ENCODE results near the gene RARRES2.

The RARRES2 gene

GRCh38 chr7:150358988-150359621, 17.7 kb upstream of the RARRES2 start:
- no peak for ATAC-seq
- TF ChIP-seq CSDC2 (CRISPR knock-in tag; IDR thresholded peaks at IDR 0.05) (no peak), GLIS3 (CRISPR knock-in tag; IDR thresholded peaks at IDR 0.05) (no peak), ZNF8 (CRISPR knock-in tag; IDR thresholded peaks at IDR 0.05) (no peak), SNAI2 (CRISPR knock-in tag; IDR thresholded peaks at IDR 0.05) (no peak), ZFP3 (CRISPR knock-in tag; IDR thresholded peaks at IDR 0.05) (no peak), ARNTL (CRISPR knock-in tag; IDR thresholded peaks at IDR 0.05; ENCODE audit: borderline replicate concordance, low read depth) (no peak), PATZ1 (CRISPR knock-in tag; IDR thresholded peaks at IDR 0.05; ENCODE audit: borderline replicate concordance) (no peak)

- TF ChIP-seq TOX (CRISPR knock-in tag; IDR thresholded peaks at IDR 0.05; ENCODE audit: borderline replicate concordance) (no peak), RARB (CRISPR knock-in tag; IDR thresholded peaks at IDR 0.05) (no peak), ISL1 (CRISPR knock-in tag; IDR thresholded peaks at IDR 0.05) (no peak), PATZ1 (CRISPR knock-in tag; IDR thresholded peaks at IDR 0.05; ENCODE audit: borderline replicate concordance) (no peak), OSR1 (CRISPR knock-in tag; IDR thresholded peaks at IDR 0.05) (no peak)
- ATAC-seq, result no peak
These were observed 17.0 kb upstream of the RARRES2 start for GRCh38 chr7:150358433-150358832.

GRCh38 chr7:150357771-150358427, 16.5 kb upstream of the RARRES2 start:
- no peak for ATAC-seq

GRCh38 chr7:150357270-150357669, 15.8 kb upstream of the RARRES2 start:
- no peak for ATAC-seq
- TF ChIP-seq PPARA (CRISPR knock-in tag; IDR thresholded peaks at IDR 0.05; ENCODE audit: borderline replicate concordance) (no peak), ZNF70 (CRISPR knock-in tag; IDR thresholded peaks at IDR 0.05) (no peak), ZNF565 (CRISPR knock-in tag; conservative IDR thresholded peaks at IDR 0.05; ENCODE audit: low read depth) (no peak), CSDC2 (CRISPR knock-in tag; IDR thresholded peaks at IDR 0.05) (no peak), POU6F1 (CRISPR knock-in tag; IDR thresholded peaks at IDR 0.05; ENCODE audit: borderline replicate concordance, low read depth) (no peak), SNAI2 (CRISPR knock-in tag; IDR thresholded peaks at IDR 0.05) (no peak), ZC3H10 (CRISPR knock-in tag; IDR thresholded peaks at IDR 0.05) (no peak), CREB5 (CRISPR knock-in tag; IDR thresholded peaks at IDR 0.05; ENCODE audit: low read depth) (no peak), TCF4 (CRISPR knock-in tag; IDR thresholded peaks at IDR 0.05; ENCODE audit: borderline replicate concordance) (no peak)

More at GRCh38 chr7:150357771-150358427, 16.5 kb upstream of the RARRES2 start:
- TF ChIP-seq ARNTL (CRISPR knock-in tag; IDR thresholded peaks at IDR 0.05; ENCODE audit: borderline replicate concordance, low read depth) (no peak), GLIS3 (CRISPR knock-in tag; IDR thresholded peaks at IDR 0.05) (no peak), PATZ1 (CRISPR knock-in tag; IDR thresholded peaks at IDR 0.05; ENCODE audit: borderline replicate concordance) (no peak)

All from SK-N-SH treated with all-trans-retinoic acid at 6 μM for 48 hours (cell line).